Panc1 (cell line): Measurements from ENCODE around the gene HMCES.

ENCODE experiments used
- CTCF ChIP-seq: fragments of 450-650 bp; IDR thresholded peaks from 2 replicates; pipeline ENCODE4 v1.5.1; 2017; ENCODE audit warnings: mild to moderate bottlenecking
- POLR2AphosphoS5 ChIP-seq: IDR thresholded peaks from 2 replicates; pipeline ENCODE4 v1.6.1; 2012; ENCODE audit warnings: mild to moderate bottlenecking, low read depth, low read length, moderate library complexity
- TF ChIP-seq, protein P1 (sequence below), 2 experiments: IDR thresholded peaks; 2 replicates each; pipeline ENCODE4 v1.6.1; 2011 to 2012; ENCODE audit warnings: low read depth in 2 of 2, control low read depth in 1 of 2, low read length in 1 of 2, mild to moderate bottlenecking in 1 of 2, moderate library complexity in 1 of 2; ENCODE audit not compliant: insufficient read depth in 1 of 2

DNA sequence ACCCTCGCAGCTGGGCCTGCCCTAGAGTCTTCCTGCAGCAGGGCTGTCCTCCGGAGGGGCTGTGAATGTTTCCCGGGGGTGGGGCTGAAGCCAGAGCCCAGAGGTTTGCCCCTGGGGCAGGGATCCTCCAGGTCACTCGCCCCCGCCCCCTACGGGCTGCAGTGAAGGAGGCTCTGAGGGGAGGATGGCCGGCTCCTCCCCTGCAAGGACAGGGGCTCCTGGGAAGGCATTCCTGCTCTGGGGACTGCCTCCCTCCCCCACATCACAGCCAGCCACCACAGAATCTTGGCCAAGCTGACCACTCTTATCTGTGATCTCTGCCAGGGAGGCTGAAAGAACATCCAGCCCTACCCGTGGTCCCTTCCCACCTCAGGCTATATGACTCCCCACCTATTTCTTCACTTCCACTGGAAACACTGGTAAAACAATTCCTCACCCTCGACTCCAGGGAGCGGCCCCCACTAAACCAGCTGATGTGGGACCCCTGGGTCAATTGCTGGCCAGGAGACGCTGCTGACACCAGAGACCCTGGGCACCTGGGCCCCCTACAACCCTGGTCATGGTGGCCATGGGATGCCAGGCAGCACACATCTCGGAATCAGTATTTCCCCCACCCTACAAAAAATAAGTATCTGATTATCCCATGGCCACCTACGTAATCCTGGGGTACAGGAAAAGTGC, 66.0 kb downstream of the HMCES start:
- TF ChIP-seq CTCF (no peak), POLR2AphosphoS5 (no peak)
- TF ChIP-seq, protein P1, sequence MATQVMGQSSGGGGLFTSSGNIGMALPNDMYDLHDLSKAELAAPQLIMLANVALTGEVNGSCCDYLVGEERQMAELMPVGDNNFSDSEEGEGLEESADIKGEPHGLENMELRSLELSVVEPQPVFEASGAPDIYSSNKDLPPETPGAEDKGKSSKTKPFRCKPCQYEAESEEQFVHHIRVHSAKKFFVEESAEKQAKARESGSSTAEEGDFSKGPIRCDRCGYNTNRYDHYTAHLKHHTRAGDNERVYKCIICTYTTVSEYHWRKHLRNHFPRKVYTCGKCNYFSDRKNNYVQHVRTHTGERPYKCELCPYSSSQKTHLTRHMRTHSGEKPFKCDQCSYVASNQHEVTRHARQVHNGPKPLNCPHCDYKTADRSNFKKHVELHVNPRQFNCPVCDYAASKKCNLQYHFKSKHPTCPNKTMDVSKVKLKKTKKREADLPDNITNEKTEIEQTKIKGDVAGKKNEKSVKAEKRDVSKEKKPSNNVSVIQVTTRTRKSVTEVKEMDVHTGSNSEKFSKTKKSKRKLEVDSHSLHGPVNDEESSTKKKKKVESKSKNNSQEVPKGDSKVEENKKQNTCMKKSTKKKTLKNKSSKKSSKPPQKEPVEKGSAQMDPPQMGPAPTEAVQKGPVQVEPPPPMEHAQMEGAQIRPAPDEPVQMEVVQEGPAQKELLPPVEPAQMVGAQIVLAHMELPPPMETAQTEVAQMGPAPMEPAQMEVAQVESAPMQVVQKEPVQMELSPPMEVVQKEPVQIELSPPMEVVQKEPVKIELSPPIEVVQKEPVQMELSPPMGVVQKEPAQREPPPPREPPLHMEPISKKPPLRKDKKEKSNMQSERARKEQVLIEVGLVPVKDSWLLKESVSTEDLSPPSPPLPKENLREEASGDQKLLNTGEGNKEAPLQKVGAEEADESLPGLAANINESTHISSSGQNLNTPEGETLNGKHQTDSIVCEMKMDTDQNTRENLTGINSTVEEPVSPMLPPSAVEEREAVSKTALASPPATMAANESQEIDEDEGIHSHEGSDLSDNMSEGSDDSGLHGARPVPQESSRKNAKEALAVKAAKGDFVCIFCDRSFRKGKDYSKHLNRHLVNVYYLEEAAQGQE (IDR thresholded peaks at IDR 0.05; ENCODE audit: insufficient read depth in 1 of 2, low read depth in 2 of 2, low read length in 1 of 2): no peak
